HG02798 (cell line): ENCODE measurements around the gene SH3BP5.

Experiments used
- ATAC-seq: cut with Tn5 transposase; IDR thresholded peaks from one replicate; pipeline ENCODE4 v1.9.1; 2021; ENCODE audit warnings: mild to moderate bottlenecking; ENCODE audit not compliant: unreplicated experiment, poor library complexity

SH3BP5 gene

DNA sequence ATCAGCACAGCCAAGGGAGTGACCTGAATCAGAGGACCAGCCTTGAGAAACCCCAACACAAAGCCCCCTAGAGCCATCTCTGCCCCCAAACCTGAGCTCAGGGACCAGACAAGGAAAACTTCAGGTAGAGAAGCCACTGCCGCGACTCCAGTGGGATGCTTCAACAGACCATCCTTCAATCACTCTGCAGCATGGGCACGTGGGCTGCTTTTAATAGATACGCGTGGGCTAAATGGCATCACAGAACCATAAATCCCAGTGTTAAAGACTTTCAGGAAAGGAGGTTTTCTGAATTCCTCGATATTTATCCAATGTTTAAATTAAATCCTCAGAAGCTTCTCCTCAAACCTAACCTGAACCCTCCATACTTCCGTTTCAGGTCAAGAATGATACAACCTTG, 30.6 kb downstream of the SH3BP5 start:
- ATAC-seq = no peak

DNA sequence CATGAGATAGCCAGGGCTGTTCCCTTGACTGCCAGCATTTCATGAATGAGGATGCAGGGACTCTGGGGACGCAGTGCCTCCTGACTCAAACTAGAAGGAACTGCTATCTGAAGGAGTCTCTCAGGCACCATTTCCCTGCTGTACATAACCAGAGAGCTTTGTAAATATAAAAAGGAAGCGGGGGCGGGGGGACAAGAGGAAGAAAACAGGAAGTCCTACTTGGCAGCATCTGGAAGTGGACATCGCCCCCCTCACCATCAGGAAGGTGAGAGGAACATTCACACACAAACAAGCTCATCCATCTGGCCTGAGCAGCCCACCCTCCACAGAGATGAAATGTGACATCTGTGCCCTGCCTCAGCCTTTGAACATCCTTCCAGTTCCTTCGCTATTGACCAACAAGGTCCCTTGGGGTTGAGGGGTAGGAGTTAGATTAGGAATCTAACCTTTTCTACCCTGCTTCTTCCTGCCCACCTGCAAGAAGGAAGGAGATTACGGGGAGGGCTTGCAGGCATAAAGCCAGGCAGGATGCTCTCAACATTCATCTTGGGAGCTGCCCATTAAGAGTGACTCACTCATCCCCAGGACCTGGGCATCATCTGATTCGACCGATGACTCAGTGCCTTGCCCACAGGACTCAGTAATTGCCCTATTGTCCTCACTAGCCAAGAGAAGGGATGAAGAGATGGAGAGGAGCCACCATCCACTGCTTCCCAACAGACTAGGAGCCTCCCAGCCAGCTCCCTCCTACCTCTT, 31.9 kb downstream of the SH3BP5 start:
- ATAC-seq = no peak

DNA sequence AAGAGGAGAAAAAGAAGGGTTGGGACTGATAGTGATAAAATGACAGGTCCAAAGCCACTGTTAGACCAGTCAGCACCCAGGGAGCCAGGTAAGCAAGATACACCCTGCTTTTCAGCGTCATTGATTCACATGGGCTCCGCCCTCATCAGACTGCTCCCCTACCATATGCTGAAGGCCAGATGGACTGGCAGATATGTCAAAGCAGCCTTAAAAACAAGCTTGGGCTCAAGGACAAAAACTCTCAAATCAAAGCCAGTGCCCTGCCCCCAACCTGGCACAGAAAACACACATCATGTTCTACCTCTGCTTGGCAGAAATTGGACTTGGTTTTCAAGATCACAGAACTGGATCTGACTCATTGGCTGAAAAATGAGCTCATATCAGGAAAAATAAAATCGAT, 33.4 kb downstream of the SH3BP5 start:
- ATAC-seq = no peak

DNA sequence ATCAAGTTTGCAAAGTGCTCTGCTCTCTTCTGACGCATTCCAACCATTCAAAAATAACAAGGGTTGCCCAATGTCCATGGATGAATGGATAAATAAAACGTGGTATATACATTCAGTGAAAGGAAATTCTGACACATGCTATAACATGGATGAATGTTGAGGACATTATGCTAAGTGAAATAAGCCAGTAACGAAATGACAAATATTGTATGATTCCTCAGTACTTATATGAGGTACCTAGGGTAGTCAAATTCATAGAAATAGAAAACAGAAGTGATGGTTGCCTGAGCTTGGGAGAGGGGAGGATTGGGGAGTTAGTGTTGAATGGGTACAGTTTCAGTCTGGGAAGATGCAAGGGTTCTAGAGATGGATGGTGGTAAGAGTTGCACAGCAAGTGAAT, 33.9 kb downstream of the SH3BP5 start:
- no peak for ATAC-seq

DNA sequence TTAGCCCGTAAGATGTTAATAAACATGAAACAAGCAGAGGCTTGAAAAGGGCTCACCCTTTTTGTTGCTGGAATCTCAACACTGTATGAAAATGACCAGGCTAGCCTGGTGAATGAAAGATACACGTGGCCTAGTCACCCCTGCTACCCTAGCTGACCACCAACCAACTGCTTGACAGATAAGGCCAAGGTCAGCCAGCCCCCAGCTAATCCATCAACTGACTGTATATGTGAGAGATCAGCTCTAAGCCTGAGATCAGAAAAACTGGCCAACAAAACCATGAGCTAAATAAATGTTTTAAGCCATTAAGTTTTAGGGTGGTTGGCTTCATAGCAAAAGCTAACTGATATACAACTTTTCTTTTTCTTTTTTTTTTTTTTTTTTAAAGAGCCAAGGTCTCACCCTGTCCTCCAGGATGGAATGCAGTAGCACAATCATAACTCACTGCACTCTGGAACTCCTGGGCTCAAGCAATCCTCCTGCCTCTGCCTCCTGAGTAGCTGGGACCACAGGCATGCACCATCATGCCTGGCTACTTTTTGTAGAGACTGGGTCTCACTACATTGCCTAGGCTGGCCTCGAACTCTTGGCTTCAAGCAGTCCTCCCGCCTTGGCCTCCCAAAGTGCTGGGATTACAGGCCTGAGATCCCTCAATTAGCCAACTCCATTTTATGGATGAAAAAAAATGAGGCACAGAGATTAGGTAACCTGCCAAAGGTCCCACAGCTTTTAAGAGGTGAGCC, 34.6 kb downstream of the SH3BP5 start:
- ATAC-seq = no peak

DNA sequence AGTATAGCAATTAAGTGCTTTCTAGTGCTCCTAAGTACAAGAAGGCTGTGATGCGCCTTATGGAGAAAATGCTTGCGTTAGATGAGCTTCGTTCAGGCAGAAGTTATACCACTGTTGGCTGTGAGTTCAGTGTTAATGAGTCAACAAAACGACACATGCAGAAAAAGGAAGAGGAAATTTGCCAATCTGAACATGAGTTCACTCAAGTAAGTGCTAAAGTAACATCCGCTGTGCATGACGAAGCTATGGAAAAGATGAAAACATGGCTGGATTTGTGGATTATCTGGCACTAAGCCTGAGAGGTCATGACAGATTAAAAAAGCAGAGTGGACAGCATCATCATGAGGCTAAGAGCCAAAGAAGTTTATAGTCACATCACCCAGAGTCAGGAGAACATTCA, 36.9 kb downstream of the SH3BP5 start:
- ATAC-seq = no peak

DNA sequence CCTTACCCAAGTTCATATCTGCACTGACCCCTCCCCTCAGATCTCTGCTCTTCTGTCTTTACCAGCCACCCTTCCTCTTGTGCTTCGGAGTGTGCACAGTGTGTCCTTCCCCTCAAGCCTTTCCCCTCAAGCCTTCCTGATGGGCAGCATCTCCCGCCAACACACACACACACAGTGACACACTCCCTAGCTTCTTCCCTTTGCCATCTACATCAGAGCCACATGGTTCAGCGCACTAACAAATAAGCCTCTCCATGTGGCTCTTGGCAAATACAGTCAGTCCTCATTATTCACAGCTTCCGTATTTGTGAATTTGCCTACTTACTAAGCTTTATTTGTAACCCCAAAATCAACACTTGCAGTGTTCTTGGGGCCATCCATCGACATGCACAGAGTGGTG, 37.5 kb downstream of the SH3BP5 start:
- ATAC-seq = no peak

DNA sequence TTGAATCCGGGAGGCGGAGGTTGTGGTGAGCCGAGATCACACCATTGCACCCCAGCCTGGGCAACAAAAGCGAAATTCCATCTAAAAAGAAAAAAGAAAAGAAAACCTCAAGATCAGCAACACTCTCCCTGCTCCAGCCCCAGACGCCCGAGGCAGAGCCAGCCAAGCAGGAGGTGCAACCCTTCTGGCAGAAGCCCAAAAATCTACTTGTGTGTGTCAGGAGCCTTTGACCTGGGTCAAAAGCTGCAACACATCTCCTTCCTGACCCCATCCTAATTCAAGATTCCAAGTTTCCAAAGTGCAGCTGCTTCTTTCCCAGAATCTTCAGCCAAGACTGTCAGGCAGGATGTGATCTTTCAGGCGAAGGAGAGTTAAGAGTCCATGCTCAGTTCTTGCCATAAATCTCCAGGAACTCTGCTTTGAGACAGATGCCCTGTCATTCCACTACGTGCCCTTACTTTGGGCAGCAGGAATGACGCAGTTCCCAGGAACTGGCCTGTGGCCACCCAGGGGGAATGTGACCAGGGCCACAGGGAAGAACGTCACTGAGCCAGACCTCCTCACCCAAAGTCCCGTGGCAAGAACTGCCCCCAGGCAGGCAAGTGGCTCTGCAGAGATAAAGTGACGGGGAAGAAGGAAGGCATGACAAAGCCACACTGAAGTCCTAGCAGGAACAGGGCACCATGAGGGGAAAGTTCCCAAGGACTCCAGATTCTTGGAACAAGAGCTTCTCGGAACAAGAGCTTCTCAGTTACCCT, 39.4 kb downstream of the SH3BP5 start:
- no peak for ATAC-seq

DNA sequence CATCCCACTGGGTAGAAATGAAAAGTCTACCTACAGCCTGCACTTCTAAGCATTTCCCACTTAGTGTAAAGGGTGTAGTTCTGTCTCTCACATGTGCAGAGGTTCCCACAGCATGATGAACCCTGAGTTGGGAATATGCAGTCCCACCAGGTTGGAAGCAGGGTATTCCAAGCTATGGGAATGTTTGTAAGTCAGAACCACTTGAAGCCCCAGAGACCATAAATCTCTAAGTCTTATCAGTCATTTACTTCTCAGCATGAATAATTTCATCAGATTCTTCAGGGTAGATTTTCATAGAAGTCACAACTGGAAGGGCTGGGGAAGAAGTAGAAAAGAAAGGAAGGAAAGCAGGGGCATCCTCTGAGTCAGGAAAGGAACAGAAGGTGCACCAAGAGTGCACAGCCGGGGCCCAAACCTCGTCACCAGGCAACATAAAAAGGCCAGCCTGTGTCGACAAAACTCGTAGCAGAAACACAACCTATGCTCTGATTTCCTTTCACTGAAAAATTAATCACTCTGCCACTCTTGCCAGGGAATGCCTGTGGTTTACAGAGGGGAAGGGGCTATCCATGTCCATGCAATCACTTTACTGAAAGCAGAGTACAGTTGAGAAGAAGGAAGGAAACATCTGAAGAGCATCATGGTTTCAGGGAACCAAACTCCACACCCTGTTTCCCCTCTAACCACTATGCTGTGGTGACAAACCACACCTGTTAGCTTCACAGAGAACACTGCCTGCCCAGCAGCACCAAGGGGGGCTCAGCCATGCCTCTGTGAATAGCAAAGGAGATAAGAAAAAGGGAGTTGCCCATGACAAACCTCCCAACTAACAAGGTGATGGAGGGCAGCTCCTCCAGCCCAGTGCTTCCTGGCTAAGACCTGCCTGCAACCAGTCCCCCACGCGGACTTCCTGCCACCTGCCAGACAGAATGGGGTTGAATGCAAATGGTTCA, 40.5 kb downstream of the SH3BP5 start:
- peak; percentile 89 for ATAC-seq

DNA sequence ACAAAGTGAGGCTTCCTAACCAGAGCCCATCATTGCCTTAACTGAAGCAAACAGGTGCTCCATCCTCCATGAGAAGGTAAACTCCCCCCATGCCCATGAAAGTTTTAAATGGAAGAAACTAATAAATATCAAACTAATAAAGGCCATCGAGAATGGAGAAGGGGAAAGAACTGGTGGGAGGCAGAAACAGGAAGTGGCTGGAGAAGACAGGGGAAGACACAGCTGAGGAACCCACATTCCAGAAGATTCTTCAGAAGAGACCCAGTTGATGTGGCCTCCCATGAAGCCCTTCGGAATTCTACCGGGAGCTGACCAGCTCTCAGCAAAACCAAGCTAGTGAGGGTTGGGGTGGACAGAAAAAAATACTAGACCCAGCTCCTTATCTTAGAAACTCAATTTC, 41.6 kb downstream of the SH3BP5 start:
- ATAC-seq = no peak

DNA sequence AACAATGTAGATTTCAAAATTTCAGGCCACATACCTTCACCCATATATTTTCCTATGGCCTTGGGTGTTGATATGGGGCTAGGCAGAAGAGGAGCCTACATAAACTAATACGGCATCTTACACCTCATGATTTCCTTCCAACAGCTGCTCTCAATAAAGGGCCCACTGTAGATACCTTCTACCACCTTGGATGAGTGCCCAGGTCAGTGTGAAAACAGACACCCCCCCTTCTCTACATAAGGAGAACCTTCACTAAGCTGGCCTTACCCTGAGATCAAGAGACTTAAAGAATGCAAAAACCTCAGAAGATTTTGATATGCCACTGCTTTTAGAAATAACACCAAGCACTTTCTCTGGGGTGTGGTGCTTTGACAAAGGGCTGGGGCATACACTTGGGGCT, 42.7 kb downstream of the SH3BP5 start:
- no peak for ATAC-seq

DNA sequence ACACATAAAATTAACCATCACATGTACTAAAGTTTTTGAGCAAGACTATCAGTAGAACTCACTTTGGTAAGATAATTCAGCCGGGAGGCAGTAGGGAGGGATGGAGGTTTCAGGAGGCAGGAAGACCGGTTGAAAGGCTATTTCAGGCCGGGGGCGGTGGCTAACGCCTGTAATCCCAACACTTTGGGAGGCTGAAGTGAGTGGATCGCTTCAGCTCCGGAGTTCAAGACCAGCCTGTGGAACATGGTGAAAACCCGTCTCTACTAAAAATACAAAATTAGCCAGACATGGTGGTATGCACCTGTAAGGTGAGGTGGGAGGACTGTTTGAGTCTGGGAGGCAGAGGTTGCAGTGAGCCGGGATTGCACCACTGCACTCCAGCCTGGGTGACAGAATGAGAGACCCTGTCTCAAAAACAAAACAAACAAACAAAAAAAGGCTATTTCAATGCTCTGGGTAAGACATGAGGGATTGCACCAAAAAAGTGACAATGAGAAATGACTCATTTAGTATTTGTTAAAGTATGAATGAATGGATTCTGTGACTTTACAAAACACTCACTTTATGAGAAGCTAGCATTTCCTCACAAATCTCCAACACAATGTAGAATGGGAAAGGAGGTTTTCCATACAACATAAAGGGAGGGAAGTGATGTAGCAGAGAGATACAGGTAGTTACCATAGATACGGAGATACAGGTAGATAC, 43.9 kb downstream of the SH3BP5 start:
- ATAC-seq = no peak

DNA sequence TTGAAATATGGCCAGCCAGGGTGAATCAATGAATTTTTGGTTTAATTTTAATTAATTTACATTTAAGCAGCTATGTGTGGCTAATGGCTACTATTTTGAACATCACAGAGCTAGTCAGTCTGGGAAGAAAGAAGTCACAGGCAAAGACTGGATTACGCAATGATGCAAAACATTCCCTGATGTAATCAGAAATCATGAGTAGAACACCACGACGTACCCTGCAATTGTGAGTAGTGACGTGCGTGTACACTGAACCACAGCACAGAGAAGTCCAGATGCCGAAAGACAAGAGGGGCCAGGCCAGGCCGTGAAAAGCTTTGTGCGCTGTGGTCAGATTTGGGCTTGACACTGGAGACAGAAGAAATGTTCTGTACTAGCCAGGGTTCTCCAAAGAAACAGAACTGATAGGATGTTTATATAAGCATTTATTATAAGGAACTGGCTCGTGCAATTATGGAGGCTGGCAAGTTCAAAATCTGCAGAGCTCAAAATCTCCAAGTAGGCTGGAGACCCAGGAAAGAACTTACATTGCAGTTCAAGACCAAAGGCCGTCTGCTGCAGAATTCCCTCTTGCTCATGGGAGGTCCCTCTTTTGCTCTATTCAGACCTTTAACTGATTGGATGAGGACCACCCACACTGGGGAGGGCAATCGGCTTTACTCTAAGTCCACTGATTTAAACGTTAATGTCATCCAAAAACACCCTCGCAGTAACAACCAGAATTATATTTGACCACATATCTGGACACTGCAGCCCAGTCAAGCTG, 44.6 kb downstream of the SH3BP5 start:
- no peak for ATAC-seq

DNA sequence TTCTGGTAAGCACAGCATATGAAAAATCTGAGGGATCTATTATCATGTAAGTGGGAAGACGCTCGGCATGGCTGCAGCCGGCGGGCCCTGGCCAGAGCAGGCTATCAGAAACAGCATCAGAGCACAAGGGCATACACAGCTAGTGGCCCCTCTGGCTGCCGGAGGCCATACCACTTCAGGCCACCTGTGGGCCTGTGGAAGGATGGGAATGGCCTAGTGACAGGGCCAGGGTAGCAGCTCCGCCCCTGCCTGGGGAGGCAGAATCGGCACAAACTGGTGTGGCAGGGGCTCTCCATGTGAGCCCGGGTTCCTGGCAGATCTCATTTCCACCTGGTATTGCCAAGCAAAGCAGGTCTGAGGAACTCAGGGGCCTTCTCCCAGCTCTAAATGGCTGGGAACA, 46.4 kb downstream of the SH3BP5 start:
- ATAC-seq = no peak

DNA sequence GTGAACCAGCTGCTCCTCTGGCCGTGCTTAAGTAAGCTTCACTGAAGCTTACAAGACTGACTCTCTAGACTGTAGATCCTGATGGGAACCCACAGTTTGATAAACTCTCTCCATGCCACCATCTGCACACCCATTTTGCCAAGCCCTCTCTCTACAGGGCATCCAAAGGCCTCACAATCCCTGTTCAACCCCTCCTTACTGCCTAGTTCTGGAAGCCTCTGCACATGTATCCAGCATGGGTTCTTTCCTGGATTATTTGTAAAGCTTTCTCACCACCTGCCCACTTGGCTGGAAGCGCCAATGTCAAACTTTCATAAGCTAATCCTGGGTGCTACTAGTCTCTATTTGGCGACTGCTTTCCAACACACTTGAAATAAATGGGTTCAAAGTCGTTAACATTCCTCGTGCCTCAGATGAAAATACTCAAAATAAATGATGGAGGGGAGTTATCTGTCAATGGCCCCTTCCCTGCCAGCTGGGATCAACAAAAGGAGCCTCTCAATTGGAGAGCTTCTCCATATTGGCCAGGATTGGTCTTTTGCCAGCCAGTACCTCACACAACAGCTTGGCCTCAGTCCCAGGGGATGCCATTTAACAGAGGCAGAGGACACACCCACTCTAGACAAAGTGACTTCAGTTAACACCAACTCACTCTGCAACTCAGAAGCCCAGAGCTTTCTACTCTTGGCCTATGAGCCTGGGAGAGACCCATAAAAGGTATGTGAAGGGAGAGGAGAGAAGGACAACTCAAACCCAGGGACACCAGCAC, 48.1 kb downstream of the SH3BP5 start:
- no peak for ATAC-seq

DNA sequence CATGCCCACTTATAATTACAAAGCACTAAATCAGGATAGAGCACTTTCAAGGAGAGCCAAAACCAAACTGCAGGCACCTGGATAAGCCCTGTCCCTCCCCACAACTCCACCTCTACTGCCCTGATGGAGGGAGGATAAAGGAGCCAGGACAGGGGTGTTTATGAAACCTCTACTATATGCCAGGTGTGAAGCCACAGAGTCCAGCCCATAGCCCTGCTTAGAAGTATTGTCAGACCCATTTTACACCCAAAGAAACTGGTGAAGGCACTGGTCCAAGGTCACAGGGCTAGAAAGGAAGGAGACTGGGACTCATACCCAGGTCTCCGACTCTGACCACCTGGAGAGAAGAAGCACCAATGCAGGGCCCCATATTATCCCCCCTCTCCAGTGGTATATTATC, 48.7 kb downstream of the SH3BP5 start:
- ATAC-seq = peak; percentile 66

DNA sequence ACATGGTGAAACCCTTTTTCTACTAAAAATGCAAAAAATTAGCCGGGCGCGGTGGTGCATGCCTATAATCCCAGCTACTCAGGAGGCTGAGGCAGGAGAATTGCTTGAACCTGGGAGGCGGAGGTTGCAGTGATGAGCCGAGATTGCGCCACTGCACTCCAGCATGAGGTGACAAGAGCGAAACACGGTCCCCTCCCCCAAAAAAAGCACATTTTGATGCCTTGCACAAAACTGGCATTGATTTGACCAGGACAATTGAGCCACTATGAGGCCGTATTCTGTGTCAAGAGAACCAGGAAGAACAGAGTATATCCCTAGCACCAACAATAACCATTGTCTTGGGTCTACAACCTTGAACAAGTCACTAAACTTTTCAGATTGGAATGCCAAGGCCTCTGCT, 50.6 kb downstream of the SH3BP5 start:
- no peak for ATAC-seq

DNA sequence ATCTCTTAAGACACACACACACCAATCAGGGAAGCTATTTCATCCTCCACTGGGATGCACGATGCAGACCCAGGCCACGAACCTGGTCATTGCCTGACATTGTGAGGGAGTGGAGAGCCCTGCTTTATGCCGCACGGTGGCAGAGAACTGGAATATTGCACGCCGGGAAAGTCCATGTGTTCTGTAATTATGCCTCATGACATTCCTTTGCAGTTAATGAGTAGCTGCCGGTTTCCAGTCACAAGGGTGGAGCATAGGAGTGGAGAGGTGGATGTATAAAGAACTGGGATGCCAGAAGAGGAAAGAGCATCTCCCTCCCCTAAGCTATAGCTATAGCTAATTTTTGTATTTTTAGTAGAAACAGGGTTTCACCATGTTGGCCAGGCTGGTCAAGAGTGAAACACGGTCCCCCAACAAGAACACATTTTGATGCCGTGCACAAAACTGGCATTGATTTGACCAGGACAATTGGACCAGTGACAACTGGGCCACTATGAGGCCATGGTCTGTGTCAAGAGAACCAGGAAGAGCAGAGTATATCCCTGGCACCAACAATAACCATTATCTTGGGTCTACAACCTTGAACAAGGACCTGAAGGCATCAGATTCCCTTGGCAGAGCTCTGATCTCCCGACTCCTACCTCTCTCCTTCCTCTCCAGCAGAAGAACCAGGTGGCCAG, 51.4 kb downstream of the SH3BP5 start:
- ATAC-seq = no peak
